Epithelial cell of proximal tubule (primary cell): ENCODE results near the gene ATG4B. TPM values are rescaled to one million over a fixed set of nuclear protein-coding genes. Genes with fewer than 3 reads are reported as not detected.

Experiments
- DNase-seq: peaks from one replicate; pipeline ENCODE4 v3.0.0-alpha.2; 2011; ENCODE audit warnings: low read depth
- H3K4me3 ChIP-seq: 2 replicates; pipeline ENCODE4 v1.5.1; 2011; ENCODE audit warnings: low read depth, mild to moderate bottlenecking, low read length
- CTCF ChIP-seq: conservative IDR thresholded peaks from 2 replicates; pipeline ENCODE4 v1.5.1; 2012; ENCODE audit warnings: low read depth, mild to moderate bottlenecking, low read length
- total RNA-seq: library from RNA; depleted of rRNA; stranded (reverse); fragments of >200 nt; gene quantifications from 2 replicates; pipeline ENCODE4 v1.2.3, GENCODE V29; 2015

Gene ATG4B
- total RNA-seq, 1 donor from 2014 or later: 72.5 TPM

GRCh38 chr2:241598061-241598460 is 39.4 kb upstream of the ATG4B start:
- no peak overlapping the region for H3K4me3 ChIP-seq
- no peak for TF ChIP-seq CTCF
- no peak for DNase-seq

DNA sequence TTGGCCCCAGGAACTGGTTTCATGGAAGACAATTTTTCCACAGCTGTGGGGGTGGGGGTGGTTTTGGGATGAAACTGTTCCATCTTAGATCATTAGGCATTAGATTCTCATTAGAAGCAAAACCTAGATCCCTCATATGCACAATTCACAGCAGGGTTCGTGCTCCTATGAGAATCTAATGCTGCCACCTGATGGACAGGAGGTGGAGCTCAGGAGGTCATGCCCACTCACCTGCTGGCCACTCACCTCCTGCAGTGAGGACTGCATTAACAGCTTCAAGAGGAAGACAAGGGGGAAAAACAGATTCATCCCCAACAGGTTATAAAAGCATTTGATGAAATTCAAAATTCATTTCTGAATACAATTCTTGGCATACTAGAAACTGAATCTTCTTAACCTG is 39.0 kb upstream of the ATG4B start:
- DNase-seq: no peak
- H3K4me3 ChIP-seq: no peak overlapping the region
- peak; percentile 40 for TF ChIP-seq CTCF

GRCh38 chr2:241599615-241600014 is 37.9 kb upstream of the ATG4B start:
- H3K4me3 ChIP-seq: no peak overlapping the region
- DNase-seq: no peak
- no peak for TF ChIP-seq CTCF

- no peak overlapping the region for H3K4me3 ChIP-seq
- no peak for TF ChIP-seq CTCF
- no peak for DNase-seq
Observed at GRCh38 chr2:241601841-241602240, 35.7 kb upstream of the ATG4B start.

GRCh38 chr2:241602720-241603119 is 34.8 kb upstream of the ATG4B start:
- H3K4me3 ChIP-seq: no peak overlapping the region
- no peak for DNase-seq
- TF ChIP-seq CTCF: no peak

- DNase-seq: no peak
- no peak for TF ChIP-seq CTCF
- no peak overlapping the region for H3K4me3 ChIP-seq
Observed at GRCh38 chr2:241603686-241604085, 33.8 kb upstream of the ATG4B start.

DNA sequence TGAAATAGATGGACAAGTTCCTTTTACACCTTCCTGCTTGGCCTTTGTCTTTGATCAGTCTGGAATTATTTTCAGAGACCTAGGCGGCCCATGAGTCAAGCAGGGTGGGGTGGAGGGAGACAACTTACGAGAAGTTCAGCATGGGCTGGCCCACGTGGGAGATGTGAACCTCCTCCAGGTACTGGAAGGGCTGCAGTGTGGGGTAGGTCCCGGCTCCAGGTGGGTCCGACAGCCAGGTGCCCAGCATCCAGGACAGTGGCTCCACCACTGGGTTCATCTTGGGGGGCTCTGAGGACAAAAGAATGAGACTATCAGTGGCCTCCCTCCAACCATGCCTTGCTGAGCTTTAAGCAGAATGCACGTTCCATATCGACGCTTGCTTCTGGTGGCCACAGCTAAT is 31.3 kb upstream of the ATG4B start:
- no peak for DNase-seq
- TF ChIP-seq CTCF: no peak
- no peak overlapping the region for H3K4me3 ChIP-seq
